Body of pancreas (tissue), 4 donors: ENCODE measurements around the gene ECEL1. TPM values are rescaled to one million over a fixed set of nuclear protein-coding genes. Genes with fewer than 3 reads are reported as not detected.
"Not testable (repeated sequence)": the region's sequence is repeated elsewhere in the genome, so short reads cannot be mapped to it uniquely, and the experiment has no call there.

Experiments
- ATAC-seq: fragments of 150-250 bp; one replicate; pipeline ENCODE4 v1.9.1; 2016
- DNase-seq, 4 donors: peaks; one replicate each; pipeline ENCODE4 v3.0.0-alpha.2; 2019
- H3K27ac ChIP-seq, 4 donors: fragments of 200-600 bp; sonication (generic); 1 replicate in 3 of 4; 2 replicates in 1 of 4; pipeline versions ENCODE4 v1.5.1 to v1.6.1; 2016 to 2019; ENCODE audit warnings: mild to moderate bottlenecking in 1 of 4, mixed read lengths in 1 of 4, moderate library complexity in 1 of 4
- H3K27me3 ChIP-seq, 2 donors: fragments of 200-600 bp; sonication (generic); one replicate each; pipeline ENCODE4 v1.6.0; 2016; ENCODE audit warnings: mild to moderate bottlenecking in 1 of 2
- H3K36me3 ChIP-seq, 2 donors: fragments of 200-600 bp; sonication (generic); replicated peaks in 1 of 2; 2 replicates each; pipeline ENCODE4 v1.5.1; 2016; ENCODE audit warnings: low read depth in 2 of 2; ENCODE audit not compliant: insufficient read depth in 1 of 2
- H3K4me1 ChIP-seq: fragments of 200-600 bp; sonication (generic); one replicate; pipeline ENCODE4 v1.6.0; 2016
- H3K4me3 ChIP-seq, 2 donors: fragments of 200-600 bp; sonication (generic); 1 replicate in 1 of 2; 2 replicates in 1 of 2; pipeline ENCODE4 v1.5.1; 2016 to 2019
- H3K9me3 ChIP-seq, 3 donors: fragments of 200-600 bp; sonication (generic); 1 replicate in 2 of 3; 2 replicates in 1 of 3; pipeline ENCODE4 v1.5.1; 2016
- POLR2A ChIP-seq, 3 donors: fragments of 450-650 bp; IDR thresholded peaks; one replicate each; pipeline ENCODE4 v1.6.1; 2016; ENCODE audit warnings: antibody characterized with exemption in 3 of 3, mild to moderate bottlenecking in 2 of 3
- WGBS, 2 donors: methylation state at CpG; one replicate each; pipeline ENCODE4 v1.1.5; 2017; 5-methylcytosine and 5-hydroxymethylcytosine counted together
- intact Hi-C: fragments of 100-400 bp; cut with DNase I; formaldehyde crosslinking; loops from one replicate; pipeline ENCODE4 v1.15.1; 2023
- total RNA-seq, 2 donors: library from RNA; depleted of rRNA; stranded (reverse); fragments of >200 nt; gene quantifications; one replicate each; pipeline ENCODE4 v1.1.0, GENCODE V29; 2016
- TF ChIP-seq, protein P1 (sequence below), 7 experiments: fragments of 450-650 bp in 4 of 7; fragments of 200-600 bp in 3 of 7; sonication (generic) in 3 of 7; IDR thresholded peaks; one replicate each; pipeline ENCODE4 v1.5.1; 2016 to 2019; ENCODE audit warnings: antibody characterized with exemption in 7 of 7

Gene ECEL1
- total RNA-seq, 2 donors from 2014 or later = 0.26 TPM; not detected in 1

DNA sequence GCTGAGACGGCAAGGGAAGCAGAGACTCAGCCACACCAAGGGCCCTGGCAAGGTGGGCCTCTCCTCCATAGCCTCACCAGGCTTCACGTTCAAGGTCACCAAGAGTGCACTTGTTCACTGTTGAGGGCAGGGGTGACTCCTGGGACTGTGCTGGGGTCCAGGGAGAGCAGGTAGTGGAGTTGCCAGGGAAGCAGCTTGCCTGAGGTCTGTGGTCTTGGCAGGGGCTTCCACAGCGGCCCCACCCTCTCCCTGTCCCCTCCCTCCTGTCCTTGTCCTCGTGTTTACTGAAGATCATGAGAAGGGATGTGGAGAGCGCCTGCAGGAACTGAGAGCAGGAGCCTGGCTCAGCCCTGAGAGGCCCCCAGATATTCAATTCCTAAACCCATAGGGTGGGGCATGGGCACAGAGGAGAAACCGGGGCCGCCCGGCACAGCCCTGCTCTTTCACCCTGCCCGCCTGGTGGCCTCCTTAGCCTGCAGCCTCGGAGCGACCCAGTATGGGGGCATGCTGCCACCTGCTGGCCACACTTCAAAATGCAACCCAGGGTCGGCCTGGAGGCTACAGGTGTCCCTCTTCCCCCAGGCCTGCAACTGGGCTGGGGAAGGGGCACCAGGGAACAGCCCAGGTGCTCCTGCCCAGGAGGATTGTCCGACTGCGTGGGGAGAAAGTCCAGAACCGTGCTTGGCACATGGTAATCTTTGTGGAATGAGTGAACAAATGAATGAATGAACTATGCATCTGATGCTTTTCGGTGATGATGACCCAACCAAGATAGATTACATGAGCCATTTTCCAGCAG, 47.2 kb downstream of the ECEL1 start:
- H3K9me3 ChIP-seq, H3K36me3 ChIP-seq, H3K4me3 ChIP-seq, H3K27me3 ChIP-seq, H3K27ac ChIP-seq: not testable (repeated sequence)
- DNase-seq (peak; percentile 84 to 92 (median 87)), ATAC-seq (peak; percentile 84)
- 12 to 22% methylated on average over 4 to 14 of the region's 16 CpGs for WGBS, 2 donors
- intact Hi-C loops = loop anchor here (10.0 kb wide), 1 partner anchor 536 kb away; no protein-coding TSS in a partner anchor
- peaks cover 13% of the 10 kb centered on the region for H3K4me1 ChIP-seq
- TF ChIP-seq, protein P1, sequence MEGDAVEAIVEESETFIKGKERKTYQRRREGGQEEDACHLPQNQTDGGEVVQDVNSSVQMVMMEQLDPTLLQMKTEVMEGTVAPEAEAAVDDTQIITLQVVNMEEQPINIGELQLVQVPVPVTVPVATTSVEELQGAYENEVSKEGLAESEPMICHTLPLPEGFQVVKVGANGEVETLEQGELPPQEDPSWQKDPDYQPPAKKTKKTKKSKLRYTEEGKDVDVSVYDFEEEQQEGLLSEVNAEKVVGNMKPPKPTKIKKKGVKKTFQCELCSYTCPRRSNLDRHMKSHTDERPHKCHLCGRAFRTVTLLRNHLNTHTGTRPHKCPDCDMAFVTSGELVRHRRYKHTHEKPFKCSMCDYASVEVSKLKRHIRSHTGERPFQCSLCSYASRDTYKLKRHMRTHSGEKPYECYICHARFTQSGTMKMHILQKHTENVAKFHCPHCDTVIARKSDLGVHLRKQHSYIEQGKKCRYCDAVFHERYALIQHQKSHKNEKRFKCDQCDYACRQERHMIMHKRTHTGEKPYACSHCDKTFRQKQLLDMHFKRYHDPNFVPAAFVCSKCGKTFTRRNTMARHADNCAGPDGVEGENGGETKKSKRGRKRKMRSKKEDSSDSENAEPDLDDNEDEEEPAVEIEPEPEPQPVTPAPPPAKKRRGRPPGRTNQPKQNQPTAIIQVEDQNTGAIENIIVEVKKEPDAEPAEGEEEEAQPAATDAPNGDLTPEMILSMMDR (IDR thresholded peaks at IDR 0.05) = peak; percentile 84 to 93 (median 92)

DNA sequence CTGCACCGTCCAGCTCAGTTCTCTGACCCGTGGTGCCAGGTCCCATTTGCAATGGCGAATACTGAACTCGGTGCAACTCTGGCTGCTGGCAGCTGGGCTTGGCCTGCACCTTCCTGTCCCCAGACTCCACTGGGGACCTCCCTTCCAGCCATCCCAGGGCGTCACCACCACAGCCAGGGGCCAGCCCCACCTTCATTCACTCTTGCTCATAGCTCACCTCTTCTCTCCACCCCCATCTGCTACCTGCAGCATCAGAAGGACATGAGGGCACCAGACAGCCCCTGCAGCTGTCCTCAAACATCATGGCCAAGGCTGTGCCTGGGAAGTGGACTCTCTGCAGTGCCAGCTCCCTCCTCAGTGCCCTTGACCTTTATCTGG, 47.9 kb downstream of the ECEL1 start:
- H3K4me3 ChIP-seq = no peak overlapping the region
- no peaks in the 10 kb centered on the region for H3K9me3 ChIP-seq
- H3K4me1 ChIP-seq = peaks cover 13% of the 10 kb centered on the region
- H3K36me3 ChIP-seq = no peaks in the 10 kb centered on the region
- no peaks in the 10 kb centered on the region for H3K27me3 ChIP-seq
- 0 to 18% methylated on average over 1 to 3 of the region's 5 CpGs for WGBS, 2 donors
- no peak for DNase-seq
- H3K27ac ChIP-seq = no peak overlapping the region
- intact Hi-C loops = loop anchor here (10.0 kb wide), 2 partner anchors 515 to 535 kb away; partner anchors contain the start of gene NPPC
- TF ChIP-seq, protein P1 (IDR thresholded peaks at IDR 0.05) = peak in 2 of 7 experiments; percentile 18 to 31
- no peak for TF ChIP-seq POLR2A (IDR thresholded peaks at IDR 0.05)
- no peak for ATAC-seq

DNA sequence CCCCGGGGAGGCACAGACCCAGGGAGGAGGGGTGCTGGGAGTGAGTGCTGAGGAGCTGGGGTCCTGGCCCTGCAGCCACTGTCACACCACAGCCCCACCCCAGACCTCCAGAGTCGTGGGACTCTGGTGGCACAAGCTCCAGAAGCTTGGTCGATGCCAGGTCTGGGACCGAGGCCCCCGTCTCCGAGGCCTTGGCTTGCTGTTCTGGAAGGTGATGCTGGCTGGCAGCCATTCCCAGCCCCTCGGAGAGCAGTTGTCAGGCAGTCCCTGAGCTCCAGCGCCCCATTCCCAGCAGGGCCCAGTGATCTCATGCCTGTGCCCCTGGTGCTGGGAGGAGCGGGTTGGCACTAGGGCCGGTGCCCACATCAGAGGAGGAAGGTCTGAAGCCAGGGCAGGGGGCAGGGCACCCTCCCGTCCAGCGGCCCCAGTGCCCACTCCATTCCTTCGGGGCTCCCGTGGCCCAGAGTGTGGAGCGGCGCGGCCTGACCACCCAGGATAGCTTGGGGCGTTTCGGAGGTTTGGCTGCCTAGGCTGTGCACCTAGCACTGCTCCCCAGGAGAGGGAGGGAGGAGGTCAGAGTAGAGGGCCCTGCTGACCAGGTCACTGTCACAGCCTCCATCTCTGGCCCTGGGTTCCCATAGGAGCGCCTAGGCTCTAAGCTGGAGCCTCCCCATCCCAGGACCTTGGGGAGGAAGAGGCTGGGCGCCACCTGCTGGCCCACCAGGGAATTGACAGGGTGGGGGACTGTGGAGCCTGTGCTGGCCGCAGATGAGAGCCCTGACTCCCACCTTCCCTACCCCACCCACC, 48.5 kb downstream of the ECEL1 start:
- no peaks in the 10 kb centered on the region for H3K27me3 ChIP-seq
- peak in 3 of 4 donors; percentile 34 to 52 (median 44) for DNase-seq
- no peaks in the 10 kb centered on the region for H3K36me3 ChIP-seq
- H3K4me1 ChIP-seq = peaks cover 12% of the 10 kb centered on the region
- TF ChIP-seq POLR2A (IDR thresholded peaks at IDR 0.05) = no peak
- TF ChIP-seq, protein P1 (IDR thresholded peaks at IDR 0.05) = peak in 5 of 7 experiments; percentile 30 to 55 (median 43)
- no peak overlapping the region for H3K27ac ChIP-seq
- 55 to 64% methylated on average over 2 to 20 of the region's 22 CpGs for WGBS, 2 donors
- intact Hi-C loops = loop anchor here (10.0 kb wide), 1 partner anchor 514 kb away; the partner anchor contains the start of gene NPPC
- H3K9me3 ChIP-seq = no peaks in the 10 kb centered on the region
- peak; percentile 67 for ATAC-seq
- no peak overlapping the region for H3K4me3 ChIP-seq

DNA sequence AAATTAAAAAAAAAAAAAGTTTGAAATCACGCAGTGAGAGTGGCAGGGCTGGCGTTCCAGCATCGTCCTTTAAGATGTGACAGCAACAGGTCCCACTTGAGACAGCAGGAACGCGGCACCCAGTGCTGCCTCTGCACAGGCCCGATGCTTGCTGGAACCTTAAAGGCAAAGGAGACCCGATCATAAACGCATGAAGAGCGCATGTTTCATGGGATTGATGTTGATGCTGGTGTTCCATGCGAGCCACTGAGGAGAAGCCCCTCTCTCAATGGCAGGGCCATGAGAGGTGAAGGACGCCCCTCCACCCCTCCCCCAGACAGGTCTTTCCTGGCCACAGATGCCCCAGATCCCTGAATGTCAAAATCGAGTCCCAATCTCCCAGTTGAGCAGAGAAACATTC, 49.5 kb downstream of the ECEL1 start:
- WGBS, 2 donors = 59 to 74% methylated on average over 12 of the region's 12 CpGs
- Histone ChIP-seq H3K4me1 (peaks cover 9% of the 10 kb centered on the region), H3K27ac (no peak overlapping the region), H3K4me3 (no peak overlapping the region), H3K36me3 (no peaks in the 10 kb centered on the region), H3K9me3 (no peaks in the 10 kb centered on the region), H3K27me3 (no peaks in the 10 kb centered on the region)
- ATAC-seq = no peak
- no peak for DNase-seq
- intact Hi-C loops = loop anchor here (10.0 kb wide), 1 partner anchor 513 kb away; the partner anchor contains the start of gene NPPC
- TF ChIP-seq, protein P1 (IDR thresholded peaks at IDR 0.05) = no peak
- no peak for TF ChIP-seq POLR2A (IDR thresholded peaks at IDR 0.05)
